COLO829 (cell line): ENCODE results near the gene TM7SF2.

ENCODE experiments used
- DNase-seq: peaks from one replicate; pipeline ENCODE4 v3.0.0; 2012; ENCODE audit warnings: low spot score

TM7SF2 gene

GRCh38 chr11:65090628-65091027, 21.0 kb upstream of the TM7SF2 start:
- DNase-seq, result no peak

- DNase-seq, result no peak
Measured at GRCh38 chr11:65095427-65095826, 16.2 kb upstream of the TM7SF2 start.

- peak; percentile 97 for DNase-seq
Measured at GRCh38 chr11:65095974-65096806, 15.5 kb upstream of the TM7SF2 start, which contains the start of gene VPS51. Gene VPS51, plus strand, starts transcription at chr11:65096214. Its CDS starts 37 bp downstream, at chr11:65096251.

GRCh38 chr11:65096926-65097325, 14.7 kb upstream of the TM7SF2 start:
- DNase-seq, result no peak

- DNase-seq, result no peak
Measured at GRCh38 chr11:65100674-65101350, 10.9 kb upstream of the TM7SF2 start.

- peak; percentile 35 for DNase-seq
Measured at GRCh38 chr11:65102142-65103095, 9.3 kb upstream of the TM7SF2 start.

- DNase-seq, result no peak
Measured at GRCh38 chr11:65103476-65103875, 8.2 kb upstream of the TM7SF2 start.

- DNase-seq, result no peak
Measured at GRCh38 chr11:65104628-65105027, 7.0 kb upstream of the TM7SF2 start.

- no peak for DNase-seq
Measured at GRCh38 chr11:65107078-65107477, 4.6 kb upstream of the TM7SF2 start.

- DNase-seq, result no peak
Measured at GRCh38 chr11:65107751-65108468, 3.8 kb upstream of the TM7SF2 start.

GRCh38 chr11:65108469-65109123, 3.1 kb upstream of the TM7SF2 start:
- no peak for DNase-seq

GRCh38 chr11:65109231-65110198, 2.2 kb upstream of the TM7SF2 start:
- DNase-seq, result no peak

GRCh38 chr11:65110354-65110861, 1.3 kb upstream of the TM7SF2 start:
- peak; percentile 83 for DNase-seq

- no peak for DNase-seq
Measured at GRCh38 chr11:65111159-65111743, 421 bp upstream of the TM7SF2 start.

GRCh38 chr11:65112546-65113360, 1.1 kb downstream of the TM7SF2 start:
- peak; percentile 35 for DNase-seq

- no peak for DNase-seq
Measured at GRCh38 chr11:65113361-65113756, 1.7 kb downstream of the TM7SF2 start.

GRCh38 chr11:65113839-65114238, 2.2 kb downstream of the TM7SF2 start:
- no peak for DNase-seq

- DNase-seq, result no peak
Measured at GRCh38 chr11:65114538-65115171, 3.0 kb downstream of the TM7SF2 start.
